Right atrium auricular region (tissue), 2 donors: Measurements from ENCODE around the gene SRSF7. TPM values are rescaled to one million over a fixed set of nuclear protein-coding genes. Genes with fewer than 3 reads are reported as not detected.
"Not testable (repeated sequence)": the region's sequence is repeated elsewhere in the genome, so short reads cannot be mapped to it uniquely, and the experiment has no call there.

Experiments
- DNase-seq: peaks from one replicate; pipeline ENCODE4 v3.0.0-alpha.2; 2019; ENCODE audit warnings: low spot score
- H3K27ac ChIP-seq, 2 donors: fragments of 200-600 bp; sonication (generic); 1 replicate in 1 of 2; 2 replicates in 1 of 2; pipeline ENCODE4 v1.5.1; 2016 to 2019
- H3K27me3 ChIP-seq, 2 donors: fragments of 200-600 bp; sonication (generic); one replicate each; pipeline versions ENCODE4 v1.5.1 to v1.6.0; 2017 to 2019
- H3K36me3 ChIP-seq: fragments of 200-600 bp; sonication (generic); one replicate; pipeline ENCODE4 v1.5.1; 2016
- H3K4me1 ChIP-seq, 2 donors: fragments of 200-600 bp; sonication (generic); one replicate each; pipeline versions ENCODE4 v1.5.1 to v1.6.0; 2017 to 2019
- H3K4me3 ChIP-seq, 2 donors: fragments of 200-600 bp; sonication (generic); 1 replicate in 1 of 2; 2 replicates in 1 of 2; pipeline ENCODE4 v1.5.1; 2017 to 2019; ENCODE audit warnings: mild to moderate bottlenecking in 1 of 2, moderate library complexity in 1 of 2
- H3K9me3 ChIP-seq, 2 donors: fragments of 200-600 bp; sonication (generic); one replicate each; pipeline ENCODE4 v1.5.1; 2019
- CTCF ChIP-seq, 2 donors: fragments of 200-600 bp; sonication (generic); IDR thresholded peaks; one replicate each; pipeline ENCODE4 v1.5.1; 2019; ENCODE audit warnings: antibody characterized with exemption in 2 of 2
- total RNA-seq, 2 donors: library from RNA; depleted of rRNA; stranded (reverse); fragments of >200 nt; gene quantifications; one replicate each; pipeline ENCODE4 v1.1.0, GENCODE V29; 2016

SRSF7 gene
- 10 to 100 TPM; 32.1 to 44.3 TPM for total RNA-seq

- Histone ChIP-seq H3K27me3 (no peaks in the 10 kb centered on the region), H3K4me3 (peak within 1 kb of the TSS; percentile 66 to 93), H3K9me3 (no peaks in the 10 kb centered on the region), H3K4me1 (peaks cover 0 to 44% of the 10 kb centered on the region in 2 donors), H3K27ac (peak within 1 kb of the TSS; percentile 95 to 100), H3K36me3 (peaks cover 34% of the 10 kb centered on the region)
- TF ChIP-seq CTCF (IDR thresholded peaks at IDR 0.05) = no peak
- peak; percentile 99 for DNase-seq
These were observed at the start of gene SRSF7 for GRCh38 chr2:38750891-38751595. SRSF7 (minus strand) TSS chr2:38751361; CDS start chr2:38751256, 105 bp downstream.

GRCh38 chr2:38797953-38798352, 46.8 kb upstream of the SRSF7 start:
- Histone ChIP-seq H3K4me3 (no peak overlapping the region), H3K36me3 (no peaks in the 10 kb centered on the region), H3K27me3 (no peaks in the 10 kb centered on the region), H3K9me3 (no peaks in the 10 kb centered on the region), H3K27ac (no peak overlapping the region), H3K4me1 (no peaks in the 10 kb centered on the region)
- TF ChIP-seq CTCF (IDR thresholded peaks at IDR 0.05) = no peak
- no peak for DNase-seq

- Histone ChIP-seq H3K4me3 (no peak overlapping the region), H3K27me3 (no peaks in the 10 kb centered on the region), H3K9me3 (no peaks in the 10 kb centered on the region), H3K4me1 (no peaks in the 10 kb centered on the region), H3K36me3 (no peaks in the 10 kb centered on the region), H3K27ac (no peak overlapping the region)
- TF ChIP-seq CTCF (IDR thresholded peaks at IDR 0.05) = no peak
- DNase-seq = no peak
These were observed 46.1 kb upstream of the SRSF7 start for GRCh38 chr2:38797250-38797676.

DNA sequence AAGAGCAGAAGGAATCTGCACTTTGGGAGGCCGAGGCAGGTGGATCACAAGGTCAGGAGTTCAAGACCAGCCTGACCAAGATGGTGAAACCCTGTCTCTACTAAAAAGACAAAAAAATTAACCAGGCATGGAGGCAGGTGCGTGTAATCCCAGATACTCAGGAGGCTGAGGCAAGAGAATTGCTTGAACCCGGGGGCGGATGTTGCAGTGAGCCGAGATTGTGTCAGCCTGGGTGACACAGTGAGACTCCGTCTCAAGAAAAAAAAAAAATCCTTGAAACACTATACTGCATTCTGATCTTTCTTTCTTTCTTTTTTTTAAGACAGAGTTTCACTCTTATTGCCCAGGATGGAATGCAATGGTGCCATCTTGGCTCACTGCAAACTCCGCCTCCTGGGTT, 43.9 kb upstream of the SRSF7 start:
- not testable (repeated sequence) for H3K4me3 ChIP-seq, H3K27me3 ChIP-seq, DNase-seq, H3K4me1 ChIP-seq, H3K27ac ChIP-seq, H3K36me3 ChIP-seq, H3K9me3 ChIP-seq

DNA sequence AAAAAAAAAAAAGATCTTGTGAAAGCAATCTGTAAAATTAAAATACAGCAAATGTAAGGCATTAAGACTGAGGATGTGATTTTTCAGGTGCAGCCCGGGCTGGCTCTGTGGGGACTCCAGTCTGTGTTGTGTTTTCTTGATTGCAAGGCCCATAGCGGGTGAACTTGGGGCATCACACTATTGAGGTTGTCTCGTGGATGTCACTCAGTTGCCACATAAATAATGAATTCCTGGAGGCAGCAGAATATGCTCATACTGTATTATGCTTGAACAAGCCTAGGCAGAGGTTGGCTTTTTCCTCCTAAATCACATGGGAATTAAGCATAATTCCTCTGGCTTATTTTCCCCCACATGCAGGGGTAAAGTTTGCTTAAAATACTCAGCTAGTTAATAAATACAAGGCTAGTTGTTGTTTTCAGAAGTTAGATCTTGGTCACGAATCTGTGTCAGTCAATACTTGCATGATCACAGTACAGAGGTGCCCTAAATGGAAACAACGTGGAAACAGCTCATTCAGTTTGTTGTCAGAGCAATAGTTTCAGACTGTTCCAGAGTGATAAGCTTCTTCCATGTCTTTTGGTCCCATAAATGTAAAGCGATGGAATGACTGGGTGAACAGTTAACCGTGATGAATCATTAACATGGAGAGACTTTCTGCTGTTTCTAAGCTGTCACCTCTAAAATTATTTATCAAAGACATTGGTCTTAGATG, 43.2 kb upstream of the SRSF7 start:
- no peaks in the 10 kb centered on the region for H3K4me1 ChIP-seq
- no peak for DNase-seq
- no peak overlapping the region for H3K4me3 ChIP-seq
- no peak for TF ChIP-seq CTCF (IDR thresholded peaks at IDR 0.05)
- H3K27ac ChIP-seq = no peak overlapping the region
- H3K36me3 ChIP-seq = no peaks in the 10 kb centered on the region
- H3K27me3 ChIP-seq = no peaks in the 10 kb centered on the region
- no peaks in the 10 kb centered on the region for H3K9me3 ChIP-seq

GRCh38 chr2:38793511-38793910, 42.4 kb upstream of the SRSF7 start:
- no peak overlapping the region for H3K27ac ChIP-seq
- no peak for TF ChIP-seq CTCF (IDR thresholded peaks at IDR 0.05)
- no peak for DNase-seq
- H3K4me3 ChIP-seq = no peak overlapping the region
- H3K27me3 ChIP-seq = no peaks in the 10 kb centered on the region
- H3K4me1 ChIP-seq = no peaks in the 10 kb centered on the region
- H3K36me3 ChIP-seq = no peaks in the 10 kb centered on the region
- no peaks in the 10 kb centered on the region for H3K9me3 ChIP-seq
